ENCODE results near the gene TSC1. TPM values are rescaled to one million over a fixed set of nuclear protein-coding genes. Genes with fewer than 3 reads are reported as not detected.

The TSC1 gene
- total RNA-seq, 2 experiments from 2014 or later, result 50.0 to 51.9 TPM

- peaks cover 21% of the 10 kb centered on the region for H3K27me3 Mint-ChIP-seq
- no peak overlapping the region for H3K27ac Mint-ChIP-seq
- H3K4me3 ChIP-seq (ENCODE audit: low read length), result no peak overlapping the region
- ChIA-PET POLR2A (interaction anchor here (0.7 kb wide), 1 partner anchor 1095 kb away, joined by 3 read pairs; no protein-coding TSS in a partner anchor), CTCF (no interaction called here)
- intact Hi-C loops (cut with DNase I, micrococcal nuclease), result no loop called here
- ATAC-seq (ENCODE audit: poor library complexity), result no peak
- DNase-seq, result no peak
- no peaks in the 10 kb centered on the region for H3K36me3 ChIP-seq (ENCODE audit: insufficient read depth, low read length)
- no peak overlapping the region for H3K4me3 Mint-ChIP-seq
- H3K4me1 ChIP-seq (ENCODE audit: insufficient read depth, low read length), result no peaks in the 10 kb centered on the region
- H3K9me3 Mint-ChIP-seq, result no peaks in the 10 kb centered on the region
- H3K9me3 ChIP-seq (ENCODE audit: control insufficient read depth in 1 of 2, insufficient read depth in 1 of 2, low read length in 2 of 2), result peaks cover 0 to 3% of the 10 kb centered on the region in 2 experiments
- H3K27me3 ChIP-seq (ENCODE audit: control insufficient read depth in 1 of 2, insufficient read depth in 2 of 2, low read length in 2 of 2), result peaks cover 0 to 2% of the 10 kb centered on the region in 2 experiments
- H3K27ac ChIP-seq (ENCODE audit: low read depth in 1 of 2, low read length in 2 of 2), result no peak overlapping the region
- no peaks in the 10 kb centered on the region for H3K4me1 Mint-ChIP-seq (ENCODE audit: low read depth)
- H3K36me3 Mint-ChIP-seq (ENCODE audit: low read depth), result no peaks in the 10 kb centered on the region
- no peak for TF ChIP-seq CTCF (IDR thresholded peaks at IDR 0.05)
Observed at GRCh38 chr9:132961002-132961401, 16.6 kb upstream of the TSC1 start.

DNA sequence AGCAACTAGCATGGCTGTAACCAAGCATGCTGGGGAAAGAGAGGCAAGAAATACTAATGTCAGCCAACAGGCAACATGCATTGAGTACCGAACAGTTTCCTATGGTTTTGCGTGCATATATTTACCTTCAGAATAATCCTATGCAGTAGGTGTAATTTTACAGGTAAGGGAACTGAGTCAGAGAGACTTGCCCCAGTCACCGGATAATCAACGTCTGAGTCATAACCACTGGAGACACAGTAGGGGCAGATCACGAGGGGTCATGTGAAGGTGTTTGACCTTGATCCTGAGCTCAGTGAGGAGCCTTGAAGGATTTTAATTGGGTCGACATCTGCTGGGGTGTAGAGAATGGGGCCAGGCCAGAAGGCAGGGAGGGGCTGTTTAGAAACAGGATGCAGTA is 13.4 kb upstream of the TSC1 start:
- no peaks in the 10 kb centered on the region for H3K4me1 Mint-ChIP-seq (ENCODE audit: low read depth)
- ATAC-seq (ENCODE audit: poor library complexity) (no peak), DNase-seq (no peak)
- Histone ChIP-seq H3K27me3 (ENCODE audit: control insufficient read depth in 1 of 2, insufficient read depth in 2 of 2, low read length in 2 of 2) (peaks cover 0 to 2% of the 10 kb centered on the region in 2 experiments), H3K27ac (ENCODE audit: low read depth in 1 of 2, low read length in 2 of 2) (no peak overlapping the region), H3K4me3 (ENCODE audit: low read length) (no peak overlapping the region), H3K36me3 (ENCODE audit: insufficient read depth, low read length) (no peaks in the 10 kb centered on the region), H3K4me1 (ENCODE audit: insufficient read depth, low read length) (no peaks in the 10 kb centered on the region), H3K9me3 (ENCODE audit: control insufficient read depth in 1 of 2, insufficient read depth in 1 of 2, low read length in 2 of 2) (peaks cover 5 to 9% of the 10 kb centered on the region in 2 experiments)
- intact Hi-C loops (cut with DNase I, micrococcal nuclease), result no loop called here
- H3K36me3 Mint-ChIP-seq (ENCODE audit: low read depth), result no peaks in the 10 kb centered on the region
- no peak overlapping the region for H3K4me3 Mint-ChIP-seq
- H3K9me3 Mint-ChIP-seq, result no peaks in the 10 kb centered on the region
- POLR2A ChIA-PET, result no interaction called here
- no peak for TF ChIP-seq CTCF (IDR thresholded peaks at IDR 0.05)
- no peak overlapping the region for H3K27ac Mint-ChIP-seq
- CTCF ChIA-PET, result no interaction called here
- peaks cover 21% of the 10 kb centered on the region for H3K27me3 Mint-ChIP-seq

- no peaks in the 10 kb centered on the region for H3K4me1 Mint-ChIP-seq (ENCODE audit: low read depth)
- H3K27me3 Mint-ChIP-seq, result peaks cover 11% of the 10 kb centered on the region
- H3K36me3 ChIP-seq (ENCODE audit: insufficient read depth, low read length), result no peaks in the 10 kb centered on the region
- no peak overlapping the region for H3K27ac ChIP-seq (ENCODE audit: low read depth in 1 of 2, low read length in 2 of 2)
- ATAC-seq (ENCODE audit: poor library complexity) (no peak), DNase-seq (no peak)
- POLR2A ChIA-PET, result no interaction called here
- CTCF ChIA-PET, result no interaction called here
- no peak for TF ChIP-seq CTCF (IDR thresholded peaks at IDR 0.05)
- H3K4me1 ChIP-seq (ENCODE audit: insufficient read depth, low read length), result no peaks in the 10 kb centered on the region
- peaks cover 0 to 2% of the 10 kb centered on the region in 2 experiments for H3K27me3 ChIP-seq (ENCODE audit: control insufficient read depth in 1 of 2, insufficient read depth in 2 of 2, low read length in 2 of 2)
- no peak overlapping the region for H3K4me3 ChIP-seq (ENCODE audit: low read length)
- intact Hi-C loops (cut with DNase I, micrococcal nuclease), result no loop called here
- no peaks in the 10 kb centered on the region for H3K36me3 Mint-ChIP-seq (ENCODE audit: low read depth)
- H3K9me3 Mint-ChIP-seq, result no peaks in the 10 kb centered on the region
- H3K9me3 ChIP-seq (ENCODE audit: control insufficient read depth in 1 of 2, insufficient read depth in 1 of 2, low read length in 2 of 2), result peaks cover 5 to 9% of the 10 kb centered on the region in 2 experiments
- H3K4me3 Mint-ChIP-seq, result no peak overlapping the region
- H3K27ac Mint-ChIP-seq, result no peak overlapping the region
Observed at GRCh38 chr9:132955768-132956167, 11.4 kb upstream of the TSC1 start.

All from CD4-positive, alpha-beta T cell (primary cell).